H9 (cell line): ENCODE data around the gene PLCD3. TPM values are rescaled to one million over a fixed set of nuclear protein-coding genes. Genes with fewer than 3 reads are reported as not detected.

Source experiments
- DNase-seq: peaks from one replicate; pipeline ENCODE4 v3.0.0-alpha.2; 2017
- H2AFZ ChIP-seq: one replicate; pipeline ENCODE4 v1.6.1; 2013; ENCODE audit warnings: mild to moderate bottlenecking, low read length, control low read depth, moderate library complexity
- H2AK5ac ChIP-seq: 2 replicates; pipeline ENCODE4 v1.6.1; 2013; ENCODE audit warnings: low read length, control low read depth, mixed read lengths; ENCODE audit not compliant: insufficient read length
- H2BK120ac ChIP-seq: one replicate; pipeline ENCODE4 v1.6.1; 2013; ENCODE audit warnings: low read depth, mild to moderate bottlenecking, low read length, control low read depth, inconsistent platforms; ENCODE audit not compliant: poor library complexity, severe bottlenecking
- H2BK12ac ChIP-seq: 2 replicates; pipeline ENCODE4 v1.6.1; 2013; ENCODE audit warnings: low read length, control low read depth, mixed read lengths, low read depth; ENCODE audit not compliant: insufficient read length
- H2BK15ac ChIP-seq: 2 replicates; pipeline ENCODE4 v1.6.1; 2013; ENCODE audit warnings: low read depth, low read length, control low read depth
- H2BK20ac ChIP-seq: one replicate; pipeline ENCODE4 v1.6.1; 2013; ENCODE audit warnings: low read depth, mild to moderate bottlenecking, low read length, control low read depth, inconsistent platforms; ENCODE audit not compliant: poor library complexity, severe bottlenecking
- H2BK5ac ChIP-seq: 2 replicates; pipeline ENCODE4 v1.6.1; 2013; ENCODE audit warnings: low read length, control low read depth, mixed read lengths; ENCODE audit not compliant: insufficient read length
- H3K14ac ChIP-seq: 2 replicates; pipeline ENCODE4 v1.6.1; 2013; ENCODE audit warnings: low read length, control low read depth; ENCODE audit not compliant: insufficient read depth
- H3K18ac ChIP-seq: 2 replicates; pipeline ENCODE4 v1.6.1; 2013; ENCODE audit warnings: low read depth, mild to moderate bottlenecking, mixed read lengths, low read length, control low read depth; ENCODE audit not compliant: insufficient read length
- H3K23ac ChIP-seq: 2 replicates; pipeline ENCODE4 v1.6.1; 2013; ENCODE audit warnings: low read length, control low read depth, mixed read lengths, low read depth; ENCODE audit not compliant: insufficient read length
- H3K23me2 ChIP-seq: 2 replicates; pipeline ENCODE4 v1.6.1; 2013; ENCODE audit warnings: low read depth, mild to moderate bottlenecking, mixed read lengths, low read length, control low read depth; ENCODE audit not compliant: insufficient read length, poor library complexity, severe bottlenecking
- H3K27ac ChIP-seq: 2 replicates; pipeline ENCODE4 v1.5.1; 2013; ENCODE audit warnings: low read length, control low read depth, mixed read lengths, low read depth; ENCODE audit not compliant: insufficient read length
- H3K27me3 ChIP-seq: 2 replicates; pipeline ENCODE4 v1.6.1; 2013; ENCODE audit warnings: low read length, control low read depth, inconsistent platforms; ENCODE audit not compliant: insufficient read depth
- H3K4ac ChIP-seq: 2 replicates; pipeline ENCODE4 v1.6.1; 2013; ENCODE audit warnings: low read depth, mild to moderate bottlenecking, control low read depth, inconsistent platforms, low read length, moderate library complexity
- H3K4me1 ChIP-seq: 2 replicates; pipeline ENCODE4 v1.6.1; 2013; ENCODE audit warnings: low read length, control low read depth, inconsistent platforms; ENCODE audit not compliant: insufficient read depth
- H3K4me2 ChIP-seq: 2 replicates; pipeline ENCODE4 v1.6.1; 2013; ENCODE audit warnings: low read length, control low read depth, mixed read lengths; ENCODE audit not compliant: insufficient read length, insufficient read depth
- H3K56ac ChIP-seq: 2 replicates; pipeline ENCODE4 v1.6.1; 2013; ENCODE audit warnings: low read depth, mild to moderate bottlenecking, mixed read lengths, low read length, control low read depth; ENCODE audit not compliant: insufficient read length
- H3K79me1 ChIP-seq: 2 replicates; pipeline ENCODE4 v1.6.1; 2013; ENCODE audit warnings: low read depth, mild to moderate bottlenecking, moderate library complexity, low read length, control low read depth, inconsistent platforms; ENCODE audit not compliant: insufficient read depth, poor library complexity, severe bottlenecking
- H3K79me2 ChIP-seq: 2 replicates; pipeline ENCODE4 v1.6.1; 2013; ENCODE audit warnings: low read length, control low read depth, inconsistent platforms; ENCODE audit not compliant: insufficient read depth
- H3K9ac ChIP-seq: 2 replicates; pipeline ENCODE4 v1.6.1; 2013; ENCODE audit warnings: low read length, control low read depth, mixed read lengths; ENCODE audit not compliant: insufficient read length; ENCODE audit errors: extremely low read depth
- H3K9me3 ChIP-seq: one replicate; pipeline ENCODE4 v1.6.1; 2013; ENCODE audit warnings: low read depth, low read length, inconsistent platforms; ENCODE audit not compliant: control insufficient read depth
- H3T11ph ChIP-seq: one replicate; pipeline ENCODE4 v1.6.1; 2013; ENCODE audit warnings: mild to moderate bottlenecking, low read length, control low read depth, inconsistent platforms
- H4K20me1 ChIP-seq: one replicate; pipeline ENCODE4 v1.6.1; 2013; ENCODE audit not compliant: control insufficient read depth, insufficient read length, insufficient read depth
- H4K5ac ChIP-seq: 2 replicates; pipeline ENCODE4 v1.6.1; 2013; ENCODE audit warnings: low read depth, mild to moderate bottlenecking, mixed read lengths, low read length, control low read depth; ENCODE audit not compliant: insufficient read length
- H4K8ac ChIP-seq: replicated peaks from 2 replicates; pipeline ENCODE4 v1.6.1; 2013; ENCODE audit warnings: low read length, control low read depth, mixed read lengths, low read depth; ENCODE audit not compliant: insufficient read length
- H4K91ac ChIP-seq: 2 replicates; pipeline ENCODE4 v1.6.1; 2013; ENCODE audit warnings: low read depth, mild to moderate bottlenecking, moderate library complexity, mixed read lengths, low read length, control low read depth; ENCODE audit not compliant: insufficient read length
- H3K27ac Mint-ChIP-seq, 3 experiments: 2 replicates in 2 of 3; 3 replicates in 1 of 3; pipeline ENCODE4 v1.8.0; 2020 to 2021; ENCODE audit warnings: mixed read lengths in 3 of 3, mild to moderate bottlenecking in 1 of 3, moderate library complexity in 1 of 3
- H3K27me3 Mint-ChIP-seq: 2 replicates; pipeline ENCODE4 v1.8.0; 2021; ENCODE audit warnings: low read depth, mild to moderate bottlenecking, moderate library complexity, mixed read lengths
- H3K36me3 Mint-ChIP-seq, 3 experiments: 2 replicates in 2 of 3; 3 replicates in 1 of 3; pipeline ENCODE4 v1.8.0; 2020 to 2021; ENCODE audit warnings: low read depth in 3 of 3, mixed read lengths in 3 of 3; ENCODE audit not compliant: insufficient read depth in 1 of 3
- H3K4me1 Mint-ChIP-seq, 2 experiments: 2 replicates each; pipeline ENCODE4 v1.8.0; 2020; ENCODE audit warnings: mixed read lengths in 2 of 2
- H3K4me3 Mint-ChIP-seq, 2 experiments: 2 replicates in 1 of 2; 3 replicates in 1 of 2; pipeline ENCODE4 v1.8.0; 2020 to 2021; ENCODE audit warnings: mild to moderate bottlenecking in 2 of 2, mixed read lengths in 2 of 2, moderate library complexity in 1 of 2
- H3K9me3 Mint-ChIP-seq, 2 experiments: 2 replicates in 1 of 2; 3 replicates in 1 of 2; pipeline ENCODE4 v1.8.0; 2020; ENCODE audit warnings: mild to moderate bottlenecking in 2 of 2, mixed read lengths in 2 of 2, moderate library complexity in 1 of 2
- WGBS: extraction: QIAGEN DNeasy Blood & Tissue Kit; methylation state at CpG from one replicate; pipeline ENCODE4 v1.1.7; 2013; ENCODE audit warnings: missing lambda C conversion rate, low lambda C conversion rate, mixed read lengths; ENCODE audit not compliant: insufficient read length; ENCODE audit errors: extremely low coverage; 5-methylcytosine and 5-hydroxymethylcytosine counted together
- total RNA-seq: library from RNA; stranded (reverse); gene quantifications from 2 replicates; pipeline ENCODE4 v1.2.1, GENCODE V29; 2021
- TF ChIP-seq, protein P1 (sequence below): fragments of 200-600 bp; sonication (generic); conservative IDR thresholded peaks from 3 replicates; pipeline ENCODE4 v1.8.0; 2021; ENCODE audit warnings: antibody characterized with exemption, mild to moderate bottlenecking

The PLCD3 gene
- total RNA-seq, 1 experiment from 2014 or later, result 41.6 TPM

DNA sequence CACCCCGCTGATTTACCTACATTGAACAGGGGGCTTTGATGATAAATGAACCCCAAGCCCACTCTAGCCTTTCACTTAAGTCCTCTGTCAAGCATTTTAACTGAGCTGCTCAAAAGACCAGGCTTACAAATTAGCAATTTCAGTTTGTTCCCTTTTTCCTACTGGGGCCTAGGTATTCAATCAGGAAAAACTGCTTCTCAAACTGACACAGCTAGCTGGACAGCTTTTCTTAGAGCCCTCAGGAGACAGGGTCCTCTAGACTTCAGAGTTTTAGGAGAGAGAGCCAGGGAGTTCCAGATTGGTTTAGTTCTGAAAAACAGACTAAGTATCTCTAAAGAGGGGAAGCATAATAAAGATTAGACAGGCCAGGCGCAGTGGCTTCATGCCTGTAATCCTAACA, 23.2 kb upstream of the PLCD3 start:
- H2BK120ac ChIP-seq, result no peak overlapping the region
- H3K4me1 ChIP-seq, result 0 out of 2 replicates have a peak, but pooled peaks cover 2% of the 10 kb centered on the region
- H3K9me3 ChIP-seq, result no peaks in the 10 kb centered on the region
- H3K79me2 ChIP-seq, result no peaks in the 10 kb centered on the region
- no peak overlapping the region for H3T11ph ChIP-seq
- Mint-ChIP-seq H3K36me3 (peaks cover 0 to 16% (median 5%) of the 10 kb centered on the region in 3 experiments; a peak in 4 of 7 replicates), H3K27ac (peak overlapping the region; percentile 11 to 78 (median 59); a peak in 3 of 7 replicates), H3K9me3 (no peaks in the 10 kb centered on the region), H3K4me3 (no peak overlapping the region), H3K4me1 (peaks cover 32% of the 10 kb centered on the region in 2 experiments), H3K27me3 (no peaks in the 10 kb centered on the region)
- no peak overlapping the region for H3K4me2 ChIP-seq
- H2BK15ac ChIP-seq, result no peak overlapping the region
- peaks cover 4% of the 10 kb centered on the region for H3K79me1 ChIP-seq
- no peaks in the 10 kb centered on the region for H3K27me3 ChIP-seq
- no peak overlapping the region for H2AFZ ChIP-seq
- no peak overlapping the region for H4K5ac ChIP-seq
- H4K91ac ChIP-seq, result no peak overlapping the region
- TF ChIP-seq, protein P1, sequence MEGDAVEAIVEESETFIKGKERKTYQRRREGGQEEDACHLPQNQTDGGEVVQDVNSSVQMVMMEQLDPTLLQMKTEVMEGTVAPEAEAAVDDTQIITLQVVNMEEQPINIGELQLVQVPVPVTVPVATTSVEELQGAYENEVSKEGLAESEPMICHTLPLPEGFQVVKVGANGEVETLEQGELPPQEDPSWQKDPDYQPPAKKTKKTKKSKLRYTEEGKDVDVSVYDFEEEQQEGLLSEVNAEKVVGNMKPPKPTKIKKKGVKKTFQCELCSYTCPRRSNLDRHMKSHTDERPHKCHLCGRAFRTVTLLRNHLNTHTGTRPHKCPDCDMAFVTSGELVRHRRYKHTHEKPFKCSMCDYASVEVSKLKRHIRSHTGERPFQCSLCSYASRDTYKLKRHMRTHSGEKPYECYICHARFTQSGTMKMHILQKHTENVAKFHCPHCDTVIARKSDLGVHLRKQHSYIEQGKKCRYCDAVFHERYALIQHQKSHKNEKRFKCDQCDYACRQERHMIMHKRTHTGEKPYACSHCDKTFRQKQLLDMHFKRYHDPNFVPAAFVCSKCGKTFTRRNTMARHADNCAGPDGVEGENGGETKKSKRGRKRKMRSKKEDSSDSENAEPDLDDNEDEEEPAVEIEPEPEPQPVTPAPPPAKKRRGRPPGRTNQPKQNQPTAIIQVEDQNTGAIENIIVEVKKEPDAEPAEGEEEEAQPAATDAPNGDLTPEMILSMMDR, result no peak
- no peak overlapping the region for H3K23ac ChIP-seq
- no peaks in the 10 kb centered on the region for H4K20me1 ChIP-seq
- no peak overlapping the region for H2BK20ac ChIP-seq
- no peak for DNase-seq
- peaks cover under 1% of the 10 kb centered on the region for H3K23me2 ChIP-seq
- H2BK12ac ChIP-seq, result no peak overlapping the region
- H3K14ac ChIP-seq, result no peak overlapping the region
- H4K8ac ChIP-seq, result no peak overlapping the region
- H2BK5ac ChIP-seq, result no peak overlapping the region
- H3K4ac ChIP-seq, result no peak overlapping the region
- H3K18ac ChIP-seq, result no peak overlapping the region
- H3K56ac ChIP-seq, result no peak overlapping the region
- H3K9ac ChIP-seq, result no peak overlapping the region
- H3K27ac ChIP-seq, result no peak overlapping the region
- H2AK5ac ChIP-seq, result no peak overlapping the region
- no CpG with 5 or more reads among the region's 2 CpGs for WGBS
